Activated CD8-positive, alpha-beta memory T cell treated with anti-CD3 and anti-CD28 coated beads, Interleukin-2, amount 10 ng/mL, durations not matched to agents 7 days and 5 days (primary cell): Measurements from ENCODE around the gene SLC12A5. TPM values are rescaled to one million over a fixed set of nuclear protein-coding genes. Genes with fewer than 3 reads are reported as not detected.

Source experiments
- ATAC-seq: fragments of 150-1000 bp; cut with Tn5 transposase; one replicate; pipeline ENCODE4 v1.10.0; 2021; ENCODE audit warnings: moderate library complexity
- CTCF ChIA-PET: fragments of 350-600 bp; sonication (Branson Sonifier 250); formaldehyde crosslinking; loops from one replicate; lab custom pipeline; 2021; ENCODE audit warnings: antibody characterized with exemption; lab: Charles Lee
- DNase-seq: peaks from one replicate; pipeline ENCODE4 v3.0.0-alpha.2; 2020
- H3K27ac Mint-ChIP-seq: one replicate; pipeline ENCODE4 v1.8.0; 2021; ENCODE audit warnings: mild to moderate bottlenecking, mixed read lengths
- H3K27me3 Mint-ChIP-seq: one replicate; pipeline ENCODE4 v1.8.0; 2021; ENCODE audit warnings: mixed read lengths
- H3K36me3 Mint-ChIP-seq: one replicate; pipeline ENCODE4 v1.8.0; 2021; ENCODE audit warnings: mild to moderate bottlenecking, mixed read lengths
- H3K4me1 Mint-ChIP-seq: one replicate; pipeline ENCODE4 v1.8.0; 2021; ENCODE audit warnings: mixed read lengths
- H3K4me3 Mint-ChIP-seq: one replicate; pipeline ENCODE4 v1.8.0; 2021; ENCODE audit warnings: mild to moderate bottlenecking, moderate library complexity, mixed read lengths
- H3K9me3 Mint-ChIP-seq: one replicate; pipeline ENCODE4 v1.8.0; 2022; ENCODE audit warnings: low read depth, mixed read lengths
- total RNA-seq, 2 experiments: library from RNA; stranded (reverse); gene quantifications; one replicate each; pipeline ENCODE4 v1.2.3, GENCODE V29; 2021

SLC12A5 gene
- total RNA-seq, 2 experiments from 2014 or later = 1.7 to 2.0 TPM

GRCh38 chr20:46063652-46064054 lies 34.6 kb downstream of the SLC12A5 start:
- ATAC-seq (peak; percentile 36), DNase-seq (peak; percentile 40)
- H3K27me3 Mint-ChIP-seq = peaks cover 5% of the 10 kb centered on the region
- peak overlapping the region; percentile 13 for H3K27ac Mint-ChIP-seq
- CTCF ChIA-PET = no interaction called here
- H3K4me1 Mint-ChIP-seq = peaks cover 42% of the 10 kb centered on the region
- H3K36me3 Mint-ChIP-seq = peaks cover 70% of the 10 kb centered on the region
- H3K4me3 Mint-ChIP-seq = no peak overlapping the region
- no peaks in the 10 kb centered on the region for H3K9me3 Mint-ChIP-seq

- H3K27me3 Mint-ChIP-seq = no peaks in the 10 kb centered on the region
- H3K9me3 Mint-ChIP-seq = no peaks in the 10 kb centered on the region
- no peak overlapping the region for H3K4me3 Mint-ChIP-seq
- peaks cover 69% of the 10 kb centered on the region for H3K36me3 Mint-ChIP-seq
- DNase-seq (peak; percentile 26), ATAC-seq (no peak)
- CTCF ChIA-PET = interaction anchor here (2.1 to 2.3 kb wide), 2 partner anchors 42 to 51 kb away, joined by 6 to 8 read pairs; no protein-coding TSS in a partner anchor
- no peak overlapping the region for H3K27ac Mint-ChIP-seq
- H3K4me1 Mint-ChIP-seq = peaks cover 36% of the 10 kb centered on the region
Measured at GRCh38 chr20:46065006-46065405, 36.0 kb downstream of the SLC12A5 start.

GRCh38 chr20:46065691-46066090 lies 36.7 kb downstream of the SLC12A5 start:
- ATAC-seq (no peak), DNase-seq (no peak)
- Mint-ChIP-seq H3K4me1 (peaks cover 29% of the 10 kb centered on the region), H3K27ac (no peak overlapping the region), H3K9me3 (no peaks in the 10 kb centered on the region), H3K27me3 (no peaks in the 10 kb centered on the region), H3K36me3 (peaks cover 66% of the 10 kb centered on the region), H3K4me3 (no peak overlapping the region)
- CTCF ChIA-PET = interaction anchor here (1.6 to 2.3 kb wide), 3 partner anchors 19 to 52 kb away, joined by 3 to 8 read pairs (median 6); no protein-coding TSS in a partner anchor

- CTCF ChIA-PET = no interaction called here
- no peak overlapping the region for H3K27ac Mint-ChIP-seq
- H3K36me3 Mint-ChIP-seq = peaks cover 34% of the 10 kb centered on the region
- H3K9me3 Mint-ChIP-seq = no peaks in the 10 kb centered on the region
- no peak for ATAC-seq
- no peak overlapping the region for H3K4me3 Mint-ChIP-seq
- H3K27me3 Mint-ChIP-seq = no peaks in the 10 kb centered on the region
- H3K4me1 Mint-ChIP-seq = peaks cover 2% of the 10 kb centered on the region
- DNase-seq = peak; percentile 38
Measured at GRCh38 chr20:46070215-46070900, 41.3 kb downstream of the SLC12A5 start.

- DNase-seq (no peak), ATAC-seq (no peak)
- H3K27me3 Mint-ChIP-seq = no peaks in the 10 kb centered on the region
- CTCF ChIA-PET = no interaction called here
- H3K4me1 Mint-ChIP-seq = peaks cover 2% of the 10 kb centered on the region
- H3K27ac Mint-ChIP-seq = no peak overlapping the region
- H3K36me3 Mint-ChIP-seq = peaks cover 26% of the 10 kb centered on the region
- no peak overlapping the region for H3K4me3 Mint-ChIP-seq
- no peaks in the 10 kb centered on the region for H3K9me3 Mint-ChIP-seq
Measured at GRCh38 chr20:46071573-46071972, 42.6 kb downstream of the SLC12A5 start.

GRCh38 chr20:46073024-46073423 lies 44.0 kb downstream of the SLC12A5 start:
- Mint-ChIP-seq H3K36me3 (peaks cover 25% of the 10 kb centered on the region), H3K4me3 (no peak overlapping the region)

GRCh38 chr20:46073443-46073842 lies 44.4 kb downstream of the SLC12A5 start:
- Mint-ChIP-seq H3K4me1 (peaks cover 2% of the 10 kb centered on the region), H3K4me3 (no peak overlapping the region), H3K27ac (no peak overlapping the region), H3K9me3 (no peaks in the 10 kb centered on the region), H3K27me3 (no peaks in the 10 kb centered on the region), H3K36me3 (peaks cover 25% of the 10 kb centered on the region)
- DNase-seq (no peak), ATAC-seq (no peak)
- CTCF ChIA-PET = interaction anchor here (1.3 kb wide), 1 partner anchor 87 kb away, joined by 3 read pairs; no protein-coding TSS in a partner anchor

More at GRCh38 chr20:46073024-46073423, 44.0 kb downstream of the SLC12A5 start:
- ATAC-seq (no peak), DNase-seq (no peak)
- CTCF ChIA-PET = interaction anchor here (1.3 kb wide), 1 partner anchor 86 kb away, joined by 3 read pairs; no protein-coding TSS in a partner anchor
- Mint-ChIP-seq H3K27me3 (no peaks in the 10 kb centered on the region), H3K27ac (no peak overlapping the region), H3K9me3 (no peaks in the 10 kb centered on the region), H3K4me1 (peaks cover 2% of the 10 kb centered on the region)

GRCh38 chr20:46074006-46074405 lies 45.0 kb downstream of the SLC12A5 start:
- no peak for DNase-seq
- H3K4me3 Mint-ChIP-seq = no peak overlapping the region
- no peaks in the 10 kb centered on the region for H3K9me3 Mint-ChIP-seq
- peaks cover 2% of the 10 kb centered on the region for H3K4me1 Mint-ChIP-seq
- CTCF ChIA-PET = no interaction called here
- no peaks in the 10 kb centered on the region for H3K27me3 Mint-ChIP-seq
- no peak for ATAC-seq
- no peak overlapping the region for H3K27ac Mint-ChIP-seq
- H3K36me3 Mint-ChIP-seq = peaks cover 24% of the 10 kb centered on the region

- CTCF ChIA-PET = interaction anchor here (1.3 kb wide), 1 partner anchor 54 kb away, joined by 6 read pairs; no protein-coding TSS in a partner anchor
- Mint-ChIP-seq H3K27me3 (no peaks in the 10 kb centered on the region), H3K36me3 (peaks cover 24% of the 10 kb centered on the region), H3K4me3 (no peak overlapping the region), H3K27ac (no peak overlapping the region), H3K4me1 (peaks cover 2% of the 10 kb centered on the region), H3K9me3 (no peaks in the 10 kb centered on the region)
- DNase-seq = no peak
- ATAC-seq = no peak
Measured at GRCh38 chr20:46076806-46077205, 47.8 kb downstream of the SLC12A5 start.

- Mint-ChIP-seq H3K4me3 (no peak overlapping the region), H3K9me3 (no peaks in the 10 kb centered on the region), H3K27ac (no peak overlapping the region), H3K4me1 (peaks cover 2% of the 10 kb centered on the region), H3K36me3 (peaks cover 24% of the 10 kb centered on the region), H3K27me3 (no peaks in the 10 kb centered on the region)
- DNase-seq (no peak), ATAC-seq (no peak)
- CTCF ChIA-PET = interaction anchor here (0.8 to 1.6 kb wide), 3 partner anchors 10 to 55 kb away, joined by 3 to 6 read pairs (median 6); no protein-coding TSS in a partner anchor
Measured at GRCh38 chr20:46077642-46078305, 48.8 kb downstream of the SLC12A5 start.

GRCh38 chr20:46078954-46079353 lies 49.9 kb downstream of the SLC12A5 start:
- DNase-seq = no peak
- Mint-ChIP-seq H3K9me3 (no peaks in the 10 kb centered on the region), H3K36me3 (peaks cover 20% of the 10 kb centered on the region), H3K4me1 (peaks cover 2% of the 10 kb centered on the region), H3K4me3 (no peak overlapping the region), H3K27me3 (no peaks in the 10 kb centered on the region), H3K27ac (no peak overlapping the region)
- no peak for ATAC-seq
- CTCF ChIA-PET = interaction anchor here (1.6 kb wide), 1 partner anchor 9 kb away, joined by 6 read pairs; no protein-coding TSS in a partner anchor

- CTCF ChIA-PET = no interaction called here
Measured at GRCh38 chr20:46081074-46081473, 52.1 kb downstream of the SLC12A5 start.

GRCh38 chr20:46083101-46083500 lies 54.1 kb downstream of the SLC12A5 start:
- no peak overlapping the region for H3K27ac Mint-ChIP-seq
- no peak overlapping the region for H3K4me3 Mint-ChIP-seq
- H3K36me3 Mint-ChIP-seq = peaks cover 12% of the 10 kb centered on the region
- CTCF ChIA-PET = no interaction called here
- no peaks in the 10 kb centered on the region for H3K9me3 Mint-ChIP-seq
- ATAC-seq = no peak
- DNase-seq = no peak
- H3K27me3 Mint-ChIP-seq = no peaks in the 10 kb centered on the region
- H3K4me1 Mint-ChIP-seq = peaks cover 28% of the 10 kb centered on the region

More at GRCh38 chr20:46081074-46081473, 52.1 kb downstream of the SLC12A5 start:
- ATAC-seq (no peak), DNase-seq (no peak)
- H3K27me3 Mint-ChIP-seq = no peaks in the 10 kb centered on the region
- H3K27ac Mint-ChIP-seq = no peak overlapping the region
- no peaks in the 10 kb centered on the region for H3K9me3 Mint-ChIP-seq
- H3K4me3 Mint-ChIP-seq = no peak overlapping the region
- peaks cover 11% of the 10 kb centered on the region for H3K4me1 Mint-ChIP-seq
- peaks cover 17% of the 10 kb centered on the region for H3K36me3 Mint-ChIP-seq
